Measurements from ENCODE around the gene OTOA.
A peak's percentile ranks its signal among the peaks of the same experiment; 100 is the strongest.
"Not testable (repeated sequence)": the region's sequence is repeated elsewhere in the genome, so short reads cannot be mapped to it uniquely, and the experiment has no call there.

The OTOA gene

GRCh38 chr16:21663889-21664647 lies at the start of gene OTOA:
Gene OTOA, plus strand, starts transcription at chr16:21663968. Its CDS starts 14,547 bp downstream, at chr16:21678515.
- DNase-seq (ENCODE audit: low read depth in 2 of 2), result peak in 1 of 2 donors; percentile 14

GRCh38 chr16:21614896-21615295 lies 48.9 kb upstream of the OTOA start:
- no peak for DNase-seq (ENCODE audit: low read depth in 2 of 2)

- no peak for DNase-seq (ENCODE audit: low read depth in 2 of 2)
These were observed 46.2 kb upstream of the OTOA start for GRCh38 chr16:21617607-21618006.

- no peak for DNase-seq (ENCODE audit: low read depth in 2 of 2)
These were observed 45.5 kb upstream of the OTOA start for GRCh38 chr16:21618281-21618680.

- DNase-seq (ENCODE audit: low read depth in 2 of 2), result no peak
These were observed 43.9 kb upstream of the OTOA start for GRCh38 chr16:21619765-21620425.

- no peak for DNase-seq (ENCODE audit: low read depth in 2 of 2)
These were observed 43.2 kb upstream of the OTOA start for GRCh38 chr16:21620592-21620991.

- no peak for DNase-seq (ENCODE audit: low read depth in 2 of 2)
These were observed 41.2 kb upstream of the OTOA start for GRCh38 chr16:21622545-21622944.

GRCh38 chr16:21625026-21625425 lies 38.7 kb upstream of the OTOA start:
- DNase-seq (ENCODE audit: low read depth in 2 of 2), result no peak

GRCh38 chr16:21626659-21627277 lies 37.0 kb upstream of the OTOA start:
- no peak for DNase-seq (ENCODE audit: low read depth in 2 of 2)

GRCh38 chr16:21628121-21628726 lies 35.5 kb upstream of the OTOA start:
- DNase-seq (ENCODE audit: low read depth in 2 of 2), result no peak

- DNase-seq (ENCODE audit: low read depth in 2 of 2), result no peak
These were observed 35.0 kb upstream of the OTOA start for GRCh38 chr16:21628772-21629171.

- not testable (repeated sequence) for DNase-seq (ENCODE audit: low read depth in 2 of 2)
These were observed 33.9 kb upstream of the OTOA start for GRCh38 chr16:21629616-21630539.

- DNase-seq (ENCODE audit: low read depth in 2 of 2), result not testable (repeated sequence)
These were observed 32.9 kb upstream of the OTOA start for GRCh38 chr16:21630866-21631265.

GRCh38 chr16:21631376-21631775 lies 32.4 kb upstream of the OTOA start:
- DNase-seq (ENCODE audit: low read depth in 2 of 2), result not testable (repeated sequence)

- not testable (repeated sequence) for DNase-seq (ENCODE audit: low read depth in 2 of 2)
These were observed 31.7 kb upstream of the OTOA start for GRCh38 chr16:21631951-21632575.

- DNase-seq (ENCODE audit: low read depth in 2 of 2), result no peak
These were observed 29.6 kb upstream of the OTOA start for GRCh38 chr16:21634216-21634615.

- not testable (repeated sequence) for DNase-seq (ENCODE audit: low read depth in 2 of 2)
These were observed 28.1 kb upstream of the OTOA start for GRCh38 chr16:21635694-21636093.

- no peak for DNase-seq (ENCODE audit: low read depth in 2 of 2)
These were observed 26.5 kb upstream of the OTOA start for GRCh38 chr16:21637032-21637968.

- no peak for DNase-seq (ENCODE audit: low read depth in 2 of 2)
These were observed 25.2 kb upstream of the OTOA start for GRCh38 chr16:21638573-21638975.

- no peak for DNase-seq (ENCODE audit: low read depth in 2 of 2)
These were observed 24.3 kb upstream of the OTOA start for GRCh38 chr16:21639493-21639892.
